CD4-positive, alpha-beta T cell treated with Interleukin-6 at 100 ng/mL for 8 hours (primary cell): ENCODE data around the gene POU6F2.

Source experiments
- DNase-seq: peaks from one replicate; pipeline ENCODE4 v3.0.0-alpha.2; 2020; ENCODE audit warnings: mixed read lengths, low spot score

POU6F2 gene

GRCh38 chr7:39252916-39253315 is 275.2 kb downstream of the POU6F2 start:
- no peak for DNase-seq

GRCh38 chr7:39259391-39260003 is 281.8 kb downstream of the POU6F2 start:
- DNase-seq = no peak

- DNase-seq = no peak
Observed at GRCh38 chr7:39260279-39260844, 282.7 kb downstream of the POU6F2 start.

GRCh38 chr7:39261771-39262170 is 284.1 kb downstream of the POU6F2 start:
- DNase-seq = no peak

GRCh38 chr7:39265641-39266591 is 288.2 kb downstream of the POU6F2 start:
- no peak for DNase-seq

- DNase-seq = no peak
Observed at GRCh38 chr7:39269034-39269433, 291.3 kb downstream of the POU6F2 start.

- no peak for DNase-seq
Observed at GRCh38 chr7:39270018-39270417, 292.3 kb downstream of the POU6F2 start.

GRCh38 chr7:39271402-39271801 is 293.7 kb downstream of the POU6F2 start:
- no peak for DNase-seq

- no peak for DNase-seq
Observed at GRCh38 chr7:39272111-39272510, 294.4 kb downstream of the POU6F2 start.

- DNase-seq = no peak
Observed at GRCh38 chr7:39272691-39273090, 295.0 kb downstream of the POU6F2 start.

- no peak for DNase-seq
Observed at GRCh38 chr7:39280337-39280736, 302.6 kb downstream of the POU6F2 start.

GRCh38 chr7:39285256-39285655 is 307.5 kb downstream of the POU6F2 start:
- no peak for DNase-seq

- no peak for DNase-seq
Observed at GRCh38 chr7:39288303-39288702, 310.6 kb downstream of the POU6F2 start.

- no peak for DNase-seq
Observed at GRCh38 chr7:39291628-39292410, 314.1 kb downstream of the POU6F2 start.

- DNase-seq = no peak
Observed at GRCh38 chr7:39293056-39293823, 315.5 kb downstream of the POU6F2 start.

GRCh38 chr7:39294022-39294421 is 316.3 kb downstream of the POU6F2 start:
- DNase-seq = no peak

- DNase-seq = no peak
Observed at GRCh38 chr7:39295796-39296195, 318.1 kb downstream of the POU6F2 start.

- no peak for DNase-seq
Observed at GRCh38 chr7:39299695-39300094, 322.0 kb downstream of the POU6F2 start.

GRCh38 chr7:39300276-39300675 is 322.6 kb downstream of the POU6F2 start:
- no peak for DNase-seq

- DNase-seq = no peak
Observed at GRCh38 chr7:39301543-39301942, 323.8 kb downstream of the POU6F2 start.

- DNase-seq = no peak
Observed at GRCh38 chr7:39304178-39304577, 326.5 kb downstream of the POU6F2 start.
